ENCODE data around the gene PAX7.

DNA sequence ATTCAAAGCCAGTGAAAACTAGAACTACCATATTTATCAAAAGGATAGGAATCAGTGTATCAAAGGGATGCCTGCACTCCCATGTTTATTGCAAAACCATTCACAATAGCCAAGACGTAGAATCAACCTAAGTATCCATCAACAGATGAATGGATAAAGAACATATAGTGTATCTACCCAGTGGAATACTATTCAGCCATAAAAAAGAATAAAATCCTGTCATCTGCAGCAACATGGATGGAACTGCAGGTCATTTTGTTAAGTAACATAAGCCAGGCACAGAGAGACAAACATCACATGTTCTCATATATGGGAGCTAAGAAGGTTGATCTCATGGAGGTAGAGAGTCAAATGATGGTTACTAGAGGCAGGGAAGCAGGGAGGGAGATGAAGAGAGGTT is 110.0 kb downstream of the PAX7 start:
- TF ChIP-seq TOX (CRISPR knock-in tag; IDR thresholded peaks at IDR 0.05; ENCODE audit: borderline replicate concordance) (no peak), PPARA (CRISPR knock-in tag; IDR thresholded peaks at IDR 0.05; ENCODE audit: borderline replicate concordance) (no peak), ISL1 (CRISPR knock-in tag; IDR thresholded peaks at IDR 0.05) (no peak)
- TF ChIP-seq, protein P1, sequence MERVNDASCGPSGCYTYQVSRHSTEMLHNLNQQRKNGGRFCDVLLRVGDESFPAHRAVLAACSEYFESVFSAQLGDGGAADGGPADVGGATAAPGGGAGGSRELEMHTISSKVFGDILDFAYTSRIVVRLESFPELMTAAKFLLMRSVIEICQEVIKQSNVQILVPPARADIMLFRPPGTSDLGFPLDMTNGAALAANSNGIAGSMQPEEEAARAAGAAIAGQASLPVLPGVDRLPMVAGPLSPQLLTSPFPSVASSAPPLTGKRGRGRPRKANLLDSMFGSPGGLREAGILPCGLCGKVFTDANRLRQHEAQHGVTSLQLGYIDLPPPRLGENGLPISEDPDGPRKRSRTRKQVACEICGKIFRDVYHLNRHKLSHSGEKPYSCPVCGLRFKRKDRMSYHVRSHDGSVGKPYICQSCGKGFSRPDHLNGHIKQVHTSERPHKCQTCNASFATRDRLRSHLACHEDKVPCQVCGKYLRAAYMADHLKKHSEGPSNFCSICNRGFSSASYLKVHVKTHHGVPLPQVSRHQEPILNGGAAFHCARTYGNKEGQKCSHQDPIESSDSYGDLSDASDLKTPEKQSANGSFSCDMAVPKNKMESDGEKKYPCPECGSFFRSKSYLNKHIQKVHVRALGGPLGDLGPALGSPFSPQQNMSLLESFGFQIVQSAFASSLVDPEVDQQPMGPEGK (CRISPR knock-in tag; IDR thresholded peaks at IDR 0.05; ENCODE audit: borderline replicate concordance): no peak
- TF ChIP-seq, protein P2, sequence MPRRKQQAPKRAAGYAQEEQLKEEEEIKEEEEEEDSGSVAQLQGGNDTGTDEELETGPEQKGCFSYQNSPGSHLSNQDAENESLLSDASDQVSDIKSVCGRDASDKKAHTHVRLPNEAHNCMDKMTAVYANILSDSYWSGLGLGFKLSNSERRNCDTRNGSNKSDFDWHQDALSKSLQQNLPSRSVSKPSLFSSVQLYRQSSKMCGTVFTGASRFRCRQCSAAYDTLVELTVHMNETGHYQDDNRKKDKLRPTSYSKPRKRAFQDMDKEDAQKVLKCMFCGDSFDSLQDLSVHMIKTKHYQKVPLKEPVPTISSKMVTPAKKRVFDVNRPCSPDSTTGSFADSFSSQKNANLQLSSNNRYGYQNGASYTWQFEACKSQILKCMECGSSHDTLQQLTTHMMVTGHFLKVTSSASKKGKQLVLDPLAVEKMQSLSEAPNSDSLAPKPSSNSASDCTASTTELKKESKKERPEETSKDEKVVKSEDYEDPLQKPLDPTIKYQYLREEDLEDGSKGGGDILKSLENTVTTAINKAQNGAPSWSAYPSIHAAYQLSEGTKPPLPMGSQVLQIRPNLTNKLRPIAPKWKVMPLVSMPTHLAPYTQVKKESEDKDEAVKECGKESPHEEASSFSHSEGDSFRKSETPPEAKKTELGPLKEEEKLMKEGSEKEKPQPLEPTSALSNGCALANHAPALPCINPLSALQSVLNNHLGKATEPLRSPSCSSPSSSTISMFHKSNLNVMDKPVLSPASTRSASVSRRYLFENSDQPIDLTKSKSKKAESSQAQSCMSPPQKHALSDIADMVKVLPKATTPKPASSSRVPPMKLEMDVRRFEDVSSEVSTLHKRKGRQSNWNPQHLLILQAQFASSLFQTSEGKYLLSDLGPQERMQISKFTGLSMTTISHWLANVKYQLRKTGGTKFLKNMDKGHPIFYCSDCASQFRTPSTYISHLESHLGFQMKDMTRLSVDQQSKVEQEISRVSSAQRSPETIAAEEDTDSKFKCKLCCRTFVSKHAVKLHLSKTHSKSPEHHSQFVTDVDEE (CRISPR knock-in tag; IDR thresholded peaks at IDR 0.05): no peak
